SW 1271 (cell line): ENCODE data around the gene CDC25A.
"Not testable (repeated sequence)": the region's sequence is repeated elsewhere in the genome, so short reads cannot be mapped to it uniquely, and the experiment has no call there.

ENCODE experiments used
- DNase-seq, 2 experiments: peaks; one replicate each; lab custom pipeline; 2025; lab: John Stamatoyannopoulos, UW

CDC25A gene

GRCh38 chr3:48140936-48141603 lies 47.1 kb downstream of the CDC25A start:
- no peak for DNase-seq

- no peak for DNase-seq
Observed at GRCh38 chr3:48140336-48140757, 47.9 kb downstream of the CDC25A start.

GRCh38 chr3:48137425-48137999 lies 50.7 kb downstream of the CDC25A start:
- DNase-seq, result no peak

- no peak for DNase-seq
Observed at GRCh38 chr3:48135552-48136495, 52.4 kb downstream of the CDC25A start.

GRCh38 chr3:48130321-48130904 lies 57.8 kb downstream of the CDC25A start:
- DNase-seq, result no peak

- no peak for DNase-seq
Observed at GRCh38 chr3:48129921-48130320, 58.3 kb downstream of the CDC25A start.

- no peak for DNase-seq
Observed at GRCh38 chr3:48128774-48129173, 59.4 kb downstream of the CDC25A start.

GRCh38 chr3:48125886-48126622 lies 62.2 kb downstream of the CDC25A start:
- no peak for DNase-seq

GRCh38 chr3:48125013-48125705 lies 63.1 kb downstream of the CDC25A start:
- DNase-seq, result no peak

- DNase-seq, result no peak
Observed at GRCh38 chr3:48123346-48123745, 64.9 kb downstream of the CDC25A start.

- no peak for DNase-seq
Observed at GRCh38 chr3:48122504-48122903, 65.7 kb downstream of the CDC25A start.

- DNase-seq, result no peak
Observed at GRCh38 chr3:48120223-48120622, 68.0 kb downstream of the CDC25A start.

- DNase-seq, result no peak
Observed at GRCh38 chr3:48119505-48120193, 68.6 kb downstream of the CDC25A start.

- no peak for DNase-seq
Observed at GRCh38 chr3:48118928-48119327, 69.3 kb downstream of the CDC25A start.

- no peak for DNase-seq
Observed at GRCh38 chr3:48118322-48118721, 69.9 kb downstream of the CDC25A start.

GRCh38 chr3:48112813-48113212 lies 75.4 kb downstream of the CDC25A start:
- no peak for DNase-seq

GRCh38 chr3:48112108-48112791 lies 76.0 kb downstream of the CDC25A start:
- DNase-seq, result not testable (repeated sequence)

- no peak for DNase-seq
Observed at GRCh38 chr3:48110463-48110862, 77.8 kb downstream of the CDC25A start.

- DNase-seq, result no peak
Observed at GRCh38 chr3:48107227-48107626, 81.0 kb downstream of the CDC25A start.
